ENCODE measurements around the gene C18orf63. TPM values are rescaled to one million over a fixed set of nuclear protein-coding genes. Genes with fewer than 3 reads are reported as not detected.
A peak's percentile ranks its signal among the peaks of the same experiment; 100 is the strongest.

Gene C18orf63
- total and polyA plus RNA-seq, 12 donors: not detected

DNA sequence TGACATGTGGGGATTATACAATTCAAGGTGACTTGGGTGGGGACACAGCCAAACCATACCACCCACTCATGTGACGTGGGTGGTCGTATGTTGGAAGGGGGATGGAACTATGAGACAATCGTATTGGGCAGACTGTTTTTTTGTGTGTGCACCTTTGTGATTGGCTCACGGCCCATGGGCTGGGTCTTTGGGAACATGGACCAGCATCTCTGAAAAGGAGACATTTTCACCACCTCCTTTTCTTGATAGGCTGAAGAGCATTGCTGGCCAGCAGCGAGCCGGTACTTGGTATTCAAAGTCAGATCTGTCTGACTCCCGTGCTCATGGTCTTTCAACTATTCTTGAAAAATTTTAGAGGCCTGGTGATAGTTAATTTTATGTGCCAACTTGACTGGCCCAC, 79.4 kb downstream of the C18orf63 start:
- Histone ChIP-seq H3K4me3 (no peak overlapping the region), H3K27ac (no peak overlapping the region), H3K36me3 (no peaks in the 10 kb centered on the region), H3K27me3 (no peaks in the 10 kb centered on the region), H3K4me1 (peaks cover 0 to 40% (median 23%) of the 10 kb centered on the region in 9 donors), H3K9me3 (no peaks in the 10 kb centered on the region)
- whole genome bisulfite sequencing, 2 donors: 94% methylated on average over 7 of the region's 7 CpGs
- TF ChIP-seq, protein P1, sequence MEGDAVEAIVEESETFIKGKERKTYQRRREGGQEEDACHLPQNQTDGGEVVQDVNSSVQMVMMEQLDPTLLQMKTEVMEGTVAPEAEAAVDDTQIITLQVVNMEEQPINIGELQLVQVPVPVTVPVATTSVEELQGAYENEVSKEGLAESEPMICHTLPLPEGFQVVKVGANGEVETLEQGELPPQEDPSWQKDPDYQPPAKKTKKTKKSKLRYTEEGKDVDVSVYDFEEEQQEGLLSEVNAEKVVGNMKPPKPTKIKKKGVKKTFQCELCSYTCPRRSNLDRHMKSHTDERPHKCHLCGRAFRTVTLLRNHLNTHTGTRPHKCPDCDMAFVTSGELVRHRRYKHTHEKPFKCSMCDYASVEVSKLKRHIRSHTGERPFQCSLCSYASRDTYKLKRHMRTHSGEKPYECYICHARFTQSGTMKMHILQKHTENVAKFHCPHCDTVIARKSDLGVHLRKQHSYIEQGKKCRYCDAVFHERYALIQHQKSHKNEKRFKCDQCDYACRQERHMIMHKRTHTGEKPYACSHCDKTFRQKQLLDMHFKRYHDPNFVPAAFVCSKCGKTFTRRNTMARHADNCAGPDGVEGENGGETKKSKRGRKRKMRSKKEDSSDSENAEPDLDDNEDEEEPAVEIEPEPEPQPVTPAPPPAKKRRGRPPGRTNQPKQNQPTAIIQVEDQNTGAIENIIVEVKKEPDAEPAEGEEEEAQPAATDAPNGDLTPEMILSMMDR (IDR thresholded peaks at IDR 0.05): no peak
- intact Hi-C loops (cut with DNase I): loop anchor here in 1 of 10 donors (10.0 kb wide), 1 partner anchor 1970 kb away; no protein-coding TSS in a partner anchor
- no peak for DNase-seq
- no peak for ATAC-seq

DNA sequence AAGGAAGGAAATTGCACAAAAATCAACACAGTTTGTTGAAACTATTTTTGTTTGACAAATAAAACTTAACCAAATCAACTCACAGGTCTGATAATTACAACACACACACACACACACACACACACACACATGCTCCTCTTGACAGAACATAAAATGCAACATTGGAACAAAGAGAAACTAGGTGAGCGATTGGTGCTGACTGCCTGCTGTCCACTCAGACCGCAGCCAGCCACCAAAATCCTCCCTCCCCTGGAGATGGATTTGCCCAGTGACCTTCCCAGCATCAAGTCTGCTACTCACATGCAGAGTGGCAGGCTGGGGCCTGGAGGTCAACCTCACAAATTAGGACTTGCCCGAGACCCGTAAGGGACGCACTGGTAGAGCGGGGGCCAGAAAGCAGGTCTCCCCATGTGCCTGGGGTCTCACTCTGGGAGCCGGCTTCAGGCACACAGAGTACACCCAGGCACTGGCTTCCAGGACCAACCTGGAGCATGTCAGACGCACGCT, 80.1 kb downstream of the C18orf63 start:
- WGBS, 2 donors: 72 to 84% methylated on average over 9 of the region's 9 CpGs
- DNase-seq (no peak), ATAC-seq (peak in 1 of 8 donors; percentile 7)
- no peak overlapping the region for H3K4me3 ChIP-seq
- H3K36me3 ChIP-seq: no peaks in the 10 kb centered on the region
- peak overlapping the region in 3 of 10 donors; percentile 2 to 65 (median 53) for H3K27ac ChIP-seq
- intact Hi-C loops (cut with DNase I): loop anchor here in 1 of 10 donors (10.0 kb wide), 1 partner anchor 1969 kb away; no protein-coding TSS in a partner anchor
- no peaks in the 10 kb centered on the region for H3K27me3 ChIP-seq
- peaks cover 0 to 46% (median 23%) of the 10 kb centered on the region in 9 donors for H3K4me1 ChIP-seq
- TF ChIP-seq, protein P1 (IDR thresholded peaks at IDR 0.05): no peak
- no peaks in the 10 kb centered on the region for H3K9me3 ChIP-seq

DNA sequence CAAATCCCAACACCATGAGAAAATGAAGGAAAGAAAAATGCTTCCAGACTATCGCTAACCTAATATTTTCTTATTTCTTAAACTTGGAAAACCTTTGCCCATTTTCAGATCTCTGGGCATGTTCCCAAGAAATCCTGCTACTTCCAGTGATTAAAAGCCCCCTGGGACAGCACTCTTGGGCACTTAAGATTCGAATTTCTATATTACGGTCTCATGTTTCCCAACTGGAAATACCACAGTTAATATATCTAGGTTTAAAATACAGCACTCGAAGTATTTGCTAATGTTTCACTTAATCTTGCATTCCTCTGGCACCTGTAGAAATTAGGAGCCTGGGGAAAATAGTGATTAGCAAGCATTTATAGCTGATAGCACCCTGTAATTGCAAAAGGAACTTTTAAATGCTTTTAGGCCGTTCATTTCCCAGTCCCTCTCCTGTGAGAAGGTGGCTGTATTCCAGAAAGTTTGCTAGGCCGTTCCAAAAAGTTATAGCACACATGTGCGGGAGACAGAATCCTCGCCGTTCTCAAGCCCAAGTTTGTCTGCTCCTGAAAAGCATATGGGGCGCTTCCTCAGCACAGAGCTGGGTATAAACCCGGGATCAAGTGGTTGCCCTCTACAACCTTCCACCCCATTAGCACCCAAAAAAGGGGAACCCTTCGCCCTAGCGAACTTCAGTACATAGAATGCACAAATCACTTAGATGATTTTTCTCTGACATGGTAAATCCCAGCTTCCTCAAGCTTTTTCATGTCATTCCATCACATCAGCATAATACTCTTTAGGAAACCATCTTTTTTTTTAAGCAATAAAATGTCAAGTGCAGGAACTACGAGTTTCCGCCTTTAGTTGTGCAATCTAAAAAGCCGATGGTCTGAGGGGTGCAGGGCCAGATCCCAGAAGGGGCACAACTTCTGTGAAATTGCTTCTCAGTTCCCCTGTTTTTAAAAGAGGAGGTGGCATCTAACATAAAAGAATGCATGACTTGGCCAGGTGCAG, 80.8 kb downstream of the C18orf63 start:
- ATAC-seq: peak in 5 of 8 donors; percentile 16 to 57 (median 36)

DNA sequence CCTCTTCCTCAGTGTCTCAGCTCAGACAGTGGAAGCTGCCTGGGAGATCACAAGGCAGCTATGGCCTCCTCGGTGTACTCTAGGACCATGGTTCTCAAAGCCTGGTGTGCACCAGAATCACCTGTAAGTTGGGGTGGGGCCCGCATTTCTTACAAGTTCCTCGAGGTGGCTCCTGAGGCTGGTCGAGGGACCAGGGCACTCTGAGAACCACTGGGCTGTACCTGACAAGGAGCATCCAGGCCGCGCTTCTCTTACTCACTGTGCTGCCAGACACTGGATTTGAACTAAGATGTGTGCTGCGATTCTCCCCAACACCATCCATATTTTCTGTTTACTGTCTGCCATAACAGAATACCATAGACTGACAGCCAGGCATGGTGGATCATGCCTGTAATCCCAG, 81.9 kb downstream of the C18orf63 start:
- Histone ChIP-seq H3K36me3 (no peaks in the 10 kb centered on the region), H3K27ac (no peak overlapping the region), H3K4me1 (peaks cover 0 to 47% (median 23%) of the 10 kb centered on the region in 9 donors), H3K27me3 (no peaks in the 10 kb centered on the region), H3K4me3 (no peak overlapping the region), H3K9me3 (no peaks in the 10 kb centered on the region)
- intact Hi-C loops (cut with DNase I): loop anchor here in 1 of 10 donors (10.0 kb wide), 1 partner anchor 1967 kb away; no protein-coding TSS in a partner anchor
- DNase-seq (no peak), ATAC-seq (no peak)
- 87 to 93% methylated on average over 7 of the region's 7 CpGs for WGBS, 2 donors
- TF ChIP-seq, protein P1 (IDR thresholded peaks at IDR 0.05): no peak

More for the DNA sequence above, 80.8 kb downstream of the C18orf63 start:
- H3K36me3 ChIP-seq: no peaks in the 10 kb centered on the region
- H3K27ac ChIP-seq: peak overlapping the region in 4 of 10 donors; percentile 5 to 65 (median 44)
- no peak for DNase-seq
- H3K27me3 ChIP-seq: no peaks in the 10 kb centered on the region
- intact Hi-C loops (cut with DNase I): loop anchor here in 1 of 10 donors (10.0 kb wide), 1 partner anchor 1968 kb away; no protein-coding TSS in a partner anchor
- H3K4me3 ChIP-seq: no peak overlapping the region
- peaks cover 0 to 47% (median 23%) of the 10 kb centered on the region in 9 donors for H3K4me1 ChIP-seq
- WGBS, 2 donors: 60 to 74% methylated on average over 16 of the region's 16 CpGs
- TF ChIP-seq, protein P1 (IDR thresholded peaks at IDR 0.05): no peak
- H3K9me3 ChIP-seq: no peaks in the 10 kb centered on the region

Measured in heart right ventricle (tissue), 16 donors.